Measurements from ENCODE around the gene TIMELESS.
"Not testable (repeated sequence)": the region's sequence is repeated elsewhere in the genome, so short reads cannot be mapped to it uniquely, and the experiment has no call there.

The TIMELESS gene

DNA sequence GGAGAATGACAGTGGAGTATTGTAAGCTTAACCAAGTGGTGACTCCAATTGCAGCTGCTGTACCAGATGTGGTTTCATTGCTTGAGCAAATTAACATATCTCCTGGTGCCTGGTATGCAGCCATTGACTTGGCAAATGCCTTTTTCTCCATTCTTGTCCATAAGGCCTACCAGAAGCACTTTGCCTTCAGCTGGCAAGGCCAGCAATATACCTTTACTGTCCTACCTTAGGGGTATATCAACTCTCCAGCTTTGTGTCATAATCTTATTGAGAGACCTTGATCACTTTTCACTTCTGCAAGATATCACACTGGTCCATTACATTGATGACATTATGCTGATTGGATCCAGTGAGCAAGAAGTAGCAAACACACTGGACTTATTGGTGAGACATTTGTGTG, 47.6 kb downstream of the TIMELESS start:
- DNase-seq (ENCODE audit: low read depth): not testable (repeated sequence)

DNA sequence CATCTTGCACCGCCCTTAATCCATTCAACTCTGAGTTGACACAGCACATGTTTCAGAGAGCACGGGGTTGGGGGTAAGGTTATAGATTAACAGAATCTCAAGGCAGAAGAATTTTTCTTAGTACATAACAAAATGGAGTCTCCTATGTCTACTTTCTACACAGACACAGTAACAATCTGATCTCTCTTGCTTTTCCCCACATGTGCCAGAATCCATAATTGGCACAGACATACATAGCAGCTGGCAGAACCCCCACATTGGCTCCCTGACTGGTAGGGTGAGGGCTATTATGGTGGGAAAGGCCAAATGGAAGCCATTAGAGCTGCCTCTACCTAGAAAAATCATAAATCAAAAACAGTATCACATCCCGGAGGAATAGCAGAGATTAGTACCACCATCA, 48.1 kb downstream of the TIMELESS start:
- DNase-seq (ENCODE audit: low read depth): not testable (repeated sequence)

DNA sequence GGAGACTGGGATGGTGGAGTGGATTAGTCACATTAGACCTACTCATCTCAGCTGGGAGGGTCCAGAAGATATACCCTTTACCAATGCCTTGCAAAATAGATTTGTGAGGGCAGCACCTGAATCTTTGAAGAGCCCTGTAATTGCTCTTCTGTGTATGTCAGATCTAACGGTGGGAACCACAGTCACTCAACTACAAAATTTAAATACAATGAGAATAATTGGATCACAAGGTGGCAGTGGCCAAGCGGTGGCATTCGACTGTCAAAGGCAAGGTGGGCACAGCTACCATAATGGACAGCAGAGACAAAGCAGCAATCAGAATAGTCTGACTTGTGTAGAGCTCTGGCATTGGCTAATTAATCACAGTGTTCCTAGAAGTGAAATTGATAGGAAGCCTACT, 49.8 kb downstream of the TIMELESS start:
- DNase-seq (ENCODE audit: low read depth): not testable (repeated sequence)

- DNase-seq (ENCODE audit: low read depth): no peak
Measured at GRCh38 chr12:56398324-56398723, 50.9 kb downstream of the TIMELESS start.

DNA sequence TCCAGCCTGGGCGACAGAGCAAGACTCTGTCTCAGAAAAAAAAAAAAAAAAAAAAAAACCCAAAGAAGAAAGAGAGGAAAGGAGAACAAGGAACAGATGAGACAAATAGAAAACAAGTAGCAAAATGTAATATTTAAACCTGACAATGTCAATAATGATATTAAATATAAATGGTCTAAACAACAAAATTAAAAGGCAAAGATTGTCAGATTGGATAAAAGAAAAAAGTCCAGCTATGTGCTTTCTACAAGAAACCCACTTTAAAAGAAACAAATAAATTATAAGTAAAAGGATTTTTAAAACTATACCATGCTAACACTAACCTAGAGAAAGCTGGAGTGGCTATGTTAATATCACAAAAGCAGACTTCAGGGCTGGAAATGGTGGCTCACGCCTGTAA, 56.9 kb downstream of the TIMELESS start:
- DNase-seq (ENCODE audit: low read depth): no peak

GRCh38 chr12:56391721-56392120, 57.5 kb downstream of the TIMELESS start:
- DNase-seq (ENCODE audit: low read depth): no peak

DNA sequence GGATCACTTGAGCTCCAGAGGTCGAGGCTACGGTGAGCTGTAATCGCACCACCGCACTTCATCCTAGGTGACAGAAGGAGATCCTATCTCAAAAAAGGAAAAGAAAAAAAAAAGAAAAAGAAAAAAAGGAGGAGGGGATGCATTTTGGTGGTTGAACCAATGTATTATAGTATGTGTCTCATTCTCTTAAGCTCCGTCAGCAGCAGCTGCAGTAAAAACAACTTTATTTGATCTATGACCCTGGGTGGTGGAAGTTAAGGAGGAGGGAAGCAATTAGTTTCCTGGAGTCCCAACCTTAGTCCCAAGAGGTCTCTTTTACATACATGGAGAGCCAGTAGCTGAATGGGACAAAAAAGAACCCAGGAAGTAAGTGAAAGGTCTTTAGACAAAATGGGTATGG, 59.8 kb downstream of the TIMELESS start:
- no peak for DNase-seq (ENCODE audit: low read depth)

DNA sequence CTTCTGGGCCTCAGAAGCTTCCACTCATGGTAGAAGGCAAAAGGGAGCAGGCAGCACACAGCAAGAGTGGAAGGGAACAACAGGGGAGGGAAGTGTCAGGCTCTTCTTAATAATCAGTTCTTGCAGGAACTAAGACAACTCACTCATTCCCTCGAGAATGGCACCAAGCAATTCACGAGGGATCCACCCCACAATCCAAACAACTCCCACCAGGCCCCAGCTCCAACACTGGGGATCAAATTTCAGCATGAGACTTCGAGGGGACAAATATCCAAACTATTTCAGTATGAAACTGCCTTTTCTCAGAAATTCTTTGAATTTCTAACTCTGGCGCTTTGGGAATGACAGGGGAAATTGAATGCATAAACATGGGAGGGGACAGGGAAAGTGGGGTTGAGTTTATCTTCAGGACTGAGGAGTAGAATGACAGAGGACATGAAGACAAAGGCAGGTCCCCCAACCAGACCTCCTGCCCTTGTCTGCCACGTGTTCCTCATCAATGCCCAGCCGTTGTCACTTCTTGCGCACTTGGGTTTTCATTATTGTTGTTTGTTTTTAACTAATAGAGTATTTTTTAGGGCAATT, 62.0 kb downstream of the TIMELESS start:
- no peak for DNase-seq (ENCODE audit: low read depth)

GRCh38 chr12:56385873-56386272, 63.4 kb downstream of the TIMELESS start:
- no peak for DNase-seq (ENCODE audit: low read depth)

- no peak for DNase-seq (ENCODE audit: low read depth)
Measured at GRCh38 chr12:56382611-56383010, 66.6 kb downstream of the TIMELESS start.

GRCh38 chr12:56377989-56378316, 71.3 kb downstream of the TIMELESS start:
- no peak for DNase-seq (ENCODE audit: low read depth)

GRCh38 chr12:56377310-56377988, 71.8 kb downstream of the TIMELESS start:
- peak; percentile 44 for DNase-seq (ENCODE audit: low read depth)

GRCh38 chr12:56375598-56376434, 73.4 kb downstream of the TIMELESS start:
- no peak for DNase-seq (ENCODE audit: low read depth)

DNA sequence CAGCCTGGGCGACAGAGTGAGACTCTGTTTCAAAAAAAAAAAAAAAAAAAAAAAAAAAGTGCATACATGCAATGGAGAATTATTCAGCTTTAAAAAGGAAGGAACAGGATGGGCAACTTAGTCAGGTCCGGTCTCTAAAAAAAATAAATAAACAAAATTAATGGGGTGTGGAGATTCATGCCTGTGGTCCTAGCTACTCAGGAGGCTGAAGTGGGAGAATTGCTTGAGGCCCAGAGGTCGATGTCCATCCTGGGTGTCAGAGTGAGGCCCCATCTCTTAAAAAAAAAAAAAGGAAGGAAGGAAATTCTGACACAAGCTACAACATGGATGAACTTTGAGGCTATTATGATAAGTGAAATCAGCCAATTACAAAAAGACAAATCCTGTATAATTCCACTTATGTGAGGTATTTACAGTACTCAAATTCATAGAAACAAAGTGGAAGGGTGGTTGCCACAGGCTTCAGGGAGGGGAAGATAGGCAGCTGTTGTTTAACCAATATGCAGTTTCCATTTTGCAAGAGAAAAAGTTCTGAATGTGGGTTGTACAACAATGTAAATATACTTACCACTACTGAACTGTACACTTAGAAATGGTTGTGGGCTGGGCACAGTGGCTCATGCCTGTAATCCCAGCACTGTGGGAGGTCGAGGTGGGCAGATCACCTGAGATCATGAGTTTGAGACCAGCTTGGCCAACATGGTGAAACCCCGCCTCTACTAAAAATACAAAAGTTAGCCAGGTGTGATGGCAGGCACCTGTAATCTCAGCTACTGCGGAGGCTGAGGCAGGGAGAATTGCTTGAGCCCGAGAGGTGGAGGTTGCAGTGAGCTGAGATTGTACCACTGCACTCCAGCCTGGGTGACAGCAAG, 74.3 kb downstream of the TIMELESS start:
- DNase-seq (ENCODE audit: low read depth): no peak

DNA sequence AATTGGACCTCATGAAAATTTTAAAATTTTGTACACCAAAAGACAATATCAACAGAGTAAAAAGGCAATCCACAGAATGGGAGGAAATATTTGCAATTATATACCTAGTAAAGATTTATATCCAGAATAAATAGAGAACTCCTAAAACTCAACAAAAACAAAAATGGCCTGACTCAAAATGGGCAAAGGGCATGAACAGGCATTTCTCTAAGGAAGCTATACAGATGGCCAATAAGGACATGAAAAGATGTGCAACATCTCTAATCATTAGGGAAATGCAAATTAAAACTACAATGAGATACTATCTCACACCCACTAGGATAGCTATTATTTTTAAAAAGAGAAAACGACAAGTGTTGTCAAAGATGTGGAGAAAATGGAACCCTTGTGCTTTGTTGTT, 75.7 kb downstream of the TIMELESS start:
- DNase-seq (ENCODE audit: low read depth): no peak

GRCh38 chr12:56366948-56367347, 82.3 kb downstream of the TIMELESS start:
- DNase-seq (ENCODE audit: low read depth): no peak

Measured in amniotic epithelial cell (primary cell).